GM12864 (cell line): ENCODE results near the gene CCDC30.
A peak's percentile ranks its signal among the peaks of the same experiment; 100 is the strongest.
"Not testable (repeated sequence)": the region's sequence is repeated elsewhere in the genome, so short reads cannot be mapped to it uniquely, and the experiment has no call there.

ENCODE experiments used
- DNase-seq: peaks from one replicate; pipeline ENCODE4 v3.0.0-alpha.2; 2011; ENCODE audit warnings: low read depth
- H3K4me3 ChIP-seq: 2 replicates; pipeline ENCODE4 v1.5.1; 2011; ENCODE audit warnings: mild to moderate bottlenecking, low read depth, low read length, control low read depth
- CTCF ChIP-seq: IDR thresholded peaks from 2 replicates; pipeline ENCODE4 v1.5.1; 2011; ENCODE audit warnings: low read depth, mild to moderate bottlenecking, moderate library complexity, low read length, control low read depth, inconsistent platforms; ENCODE audit errors: missing control alignments

CCDC30 gene

DNA sequence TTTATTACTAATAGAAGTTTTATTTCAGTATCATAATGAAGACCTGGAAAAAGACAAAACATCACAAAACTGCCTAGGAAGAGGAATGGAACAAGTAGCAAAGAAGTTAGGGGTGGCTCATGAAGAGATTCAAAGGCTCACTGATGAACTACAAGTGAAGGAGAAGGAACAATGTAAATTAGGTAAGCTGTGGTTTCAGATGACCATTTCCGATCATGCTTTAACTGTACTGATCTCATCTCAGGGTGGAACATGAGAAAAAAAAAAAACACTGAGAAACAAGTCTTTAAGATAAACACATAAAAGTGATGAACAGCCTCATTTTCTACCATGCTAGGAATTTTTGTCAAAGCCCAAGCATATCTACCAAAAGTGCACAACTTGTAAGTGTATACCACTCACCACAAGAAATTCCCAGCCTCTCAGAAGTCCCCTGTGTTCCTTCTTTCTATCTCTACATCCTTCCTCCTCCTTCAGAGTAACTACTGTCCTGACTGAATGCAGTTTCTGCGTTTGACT, 19.6 kb downstream of the CCDC30 start:
- peak; percentile 8 for DNase-seq
- TF ChIP-seq CTCF: no peak
- H3K4me3 ChIP-seq: no peak overlapping the region

GRCh38 chr1:42484382-42484781, 21.3 kb downstream of the CCDC30 start:
- TF ChIP-seq CTCF: no peak
- H3K4me3 ChIP-seq: no peak overlapping the region
- no peak for DNase-seq

DNA sequence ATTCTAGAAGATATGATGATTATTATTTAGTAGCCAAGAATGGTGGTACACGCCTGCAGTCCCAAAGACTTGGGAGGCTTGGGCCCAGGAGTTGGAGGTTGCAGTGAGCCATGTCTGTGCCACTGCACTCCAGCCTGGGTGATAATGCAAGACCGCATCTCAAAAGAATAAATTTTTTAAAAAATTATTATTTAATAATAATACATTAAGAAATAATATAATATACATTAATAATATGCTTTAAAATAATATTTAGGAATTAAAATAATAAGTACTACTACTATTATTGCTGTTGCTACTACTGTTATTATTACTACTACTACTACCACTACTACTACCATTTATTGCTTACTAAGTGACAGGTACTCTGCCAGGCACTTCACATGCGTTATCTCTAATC, 27.2 kb downstream of the CCDC30 start:
- no peak overlapping the region for H3K4me3 ChIP-seq
- no peak for TF ChIP-seq CTCF
- DNase-seq: no peak

- not testable (repeated sequence) for H3K4me3 ChIP-seq
These were observed 38.9 kb downstream of the CCDC30 start for GRCh38 chr1:42502031-42502430.

DNA sequence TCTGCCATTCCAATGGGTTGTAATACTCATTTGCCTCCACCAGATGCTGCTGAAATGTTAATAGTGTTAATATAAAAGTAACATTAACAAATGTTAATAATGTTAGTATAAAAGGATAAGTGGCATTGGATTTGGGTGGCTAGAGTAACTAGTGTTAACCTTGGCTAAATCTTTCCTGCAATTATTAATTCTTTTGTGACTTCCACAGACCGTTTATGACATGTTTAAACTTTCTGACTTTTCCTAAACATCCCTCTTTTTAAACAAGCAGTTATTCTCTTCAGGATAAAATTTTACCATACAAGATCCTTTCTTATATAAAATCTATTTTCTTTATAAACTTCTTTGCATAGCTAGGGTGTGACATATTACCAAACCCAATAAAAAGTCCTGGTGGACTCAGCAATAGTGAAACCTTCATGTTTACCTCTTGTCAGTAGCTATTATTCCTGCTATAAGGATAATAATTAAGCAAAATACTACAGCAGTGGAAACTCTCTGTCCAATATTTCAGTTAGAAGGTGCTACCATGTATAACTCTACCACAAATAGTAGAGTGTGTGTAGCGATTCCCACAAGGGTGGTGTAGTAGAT, 41.5 kb downstream of the CCDC30 start:
- DNase-seq: no peak
- no peak overlapping the region for H3K4me3 ChIP-seq
- no peak for TF ChIP-seq CTCF

More at GRCh38 chr1:42502031-42502430, 38.9 kb downstream of the CCDC30 start:
- not testable (repeated sequence) for DNase-seq

- H3K4me3 ChIP-seq: no peak overlapping the region
- DNase-seq: no peak
- no peak for TF ChIP-seq CTCF
These were observed 43.5 kb downstream of the CCDC30 start for GRCh38 chr1:42506576-42506975.

DNA sequence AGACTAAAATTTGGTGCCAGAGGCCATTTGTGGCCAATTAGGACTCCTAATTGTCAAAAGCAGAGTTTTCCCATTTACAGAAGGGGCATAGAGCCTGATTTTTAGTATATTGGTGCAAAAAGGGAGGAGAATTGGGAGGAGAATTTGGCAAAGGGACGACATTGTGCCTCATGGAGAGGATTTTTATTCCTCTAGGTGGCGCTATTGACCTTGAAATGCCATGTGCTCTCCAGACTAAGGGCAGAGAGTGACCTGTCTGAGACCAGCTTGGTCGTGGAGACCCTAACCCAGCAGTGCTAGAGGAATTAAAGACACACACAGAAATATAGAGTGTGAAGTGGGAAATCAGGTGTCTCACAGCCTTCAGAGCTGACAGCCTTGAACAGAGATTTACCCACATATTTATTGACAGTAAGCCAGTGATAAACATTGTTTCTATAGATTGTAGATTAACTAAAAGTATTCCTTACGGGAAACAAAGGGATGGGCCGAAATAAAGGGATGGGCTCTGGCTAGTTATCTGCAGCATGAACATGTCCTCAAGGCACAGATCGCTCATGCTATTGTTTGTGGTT, 48.6 kb downstream of the CCDC30 start:
- DNase-seq: not testable (repeated sequence)
- peak; percentile 39 for TF ChIP-seq CTCF

More for the DNA sequence above, 48.6 kb downstream of the CCDC30 start:
- H3K4me3 ChIP-seq: not testable (repeated sequence)
